Astrocyte (in vitro differentiated cells and primary cell): ENCODE measurements around the gene INTS6L. TPM values are rescaled to one million over a fixed set of nuclear protein-coding genes. Genes with fewer than 3 reads are reported as not detected.

Experiments
- DNase-seq: peaks from one replicate; pipeline ENCODE4 v3.0.0-alpha.2; 2010; ENCODE audit warnings: low read depth
- FAIRE-seq: peaks from 2 replicates; lab custom pipeline; 2011; peaks lifted over from hg19 to GRCh38; lab: Jason Lieb, UNC
- H2AFZ ChIP-seq: 2 replicates; pipeline ENCODE4 v1.6.0; 2012; ENCODE audit warnings: low read depth, low read length, inconsistent platforms
- H3K27ac ChIP-seq: 2 replicates; pipeline ENCODE4 v1.5.1; 2011; ENCODE audit warnings: low read depth, low read length, inconsistent platforms
- H3K27me3 ChIP-seq: 2 replicates; pipeline ENCODE4 v1.6.0; 2011; ENCODE audit warnings: low read length, inconsistent platforms; ENCODE audit not compliant: insufficient read depth
- H3K36me3 ChIP-seq: 2 replicates; pipeline ENCODE4 v1.5.1; 2011; ENCODE audit warnings: low read length, inconsistent platforms; ENCODE audit not compliant: insufficient read depth
- H3K4me1 ChIP-seq: 2 replicates; pipeline ENCODE4 v1.5.1; 2011; ENCODE audit warnings: low read length, inconsistent platforms; ENCODE audit not compliant: insufficient read depth
- H3K4me2 ChIP-seq: 2 replicates; pipeline ENCODE4 v1.6.0; 2012; ENCODE audit warnings: low read length, inconsistent platforms
- H3K4me3 ChIP-seq: 2 replicates; pipeline ENCODE4 v1.5.1; 2011; ENCODE audit warnings: low read depth, mild to moderate bottlenecking, low read length, inconsistent platforms; ENCODE audit not compliant: insufficient read depth
- H3K79me2 ChIP-seq: 2 replicates; pipeline ENCODE4 v1.6.0; 2012; ENCODE audit warnings: mild to moderate bottlenecking, low read length, inconsistent platforms; ENCODE audit not compliant: insufficient read depth
- H3K9ac ChIP-seq: 2 replicates; pipeline ENCODE4 v1.6.0; 2012; ENCODE audit warnings: mild to moderate bottlenecking, low read length, inconsistent platforms
- H3K9me3 ChIP-seq: 2 replicates; pipeline ENCODE4 v1.5.1; 2012; ENCODE audit warnings: low read depth, mild to moderate bottlenecking, low read length, inconsistent platforms; ENCODE audit not compliant: insufficient read depth
- H4K20me1 ChIP-seq: 2 replicates; pipeline ENCODE4 v1.6.0; 2012; ENCODE audit warnings: low read length, inconsistent platforms; ENCODE audit not compliant: insufficient read depth
- H3K27ac Mint-ChIP-seq: one replicate; pipeline ENCODE4 v1.8.0; 2021; ENCODE audit warnings: mild to moderate bottlenecking, mixed read lengths; ENCODE audit not compliant: unreplicated experiment
- H3K27me3 Mint-ChIP-seq: one replicate; pipeline ENCODE4 v1.8.0; 2021; ENCODE audit warnings: low read depth, mixed read lengths; ENCODE audit not compliant: unreplicated experiment
- H3K36me3 Mint-ChIP-seq: one replicate; pipeline ENCODE4 v1.8.0; 2021; ENCODE audit warnings: low read depth, mixed read lengths; ENCODE audit not compliant: unreplicated experiment
- H3K4me1 Mint-ChIP-seq: one replicate; pipeline ENCODE4 v1.8.0; 2021; ENCODE audit warnings: low read depth, mixed read lengths; ENCODE audit not compliant: unreplicated experiment
- H3K4me3 Mint-ChIP-seq: one replicate; pipeline ENCODE4 v1.8.0; 2021; ENCODE audit warnings: mild to moderate bottlenecking, moderate library complexity, mixed read lengths; ENCODE audit not compliant: unreplicated experiment
- H3K9me3 Mint-ChIP-seq: one replicate; pipeline ENCODE4 v1.8.0; 2021; ENCODE audit warnings: mild to moderate bottlenecking, mixed read lengths; ENCODE audit not compliant: unreplicated experiment
- EZH2 ChIP-seq: IDR thresholded peaks from 2 replicates; pipeline ENCODE4 v1.6.1; 2012; ENCODE audit warnings: mild to moderate bottlenecking, low read length, inconsistent platforms; ENCODE audit not compliant: insufficient read depth
- total RNA-seq: library from RNA; stranded (reverse); gene quantifications from 2 replicates; pipeline ENCODE4 v1.2.1, GENCODE V29; 2021
- TF ChIP-seq, protein P1 (sequence below): IDR thresholded peaks from 2 replicates; pipeline ENCODE4 v1.5.1; 2011; ENCODE audit warnings: low read depth, mild to moderate bottlenecking, inconsistent platforms, low read length, moderate library complexity; ENCODE audit not compliant: insufficient read depth

The INTS6L gene
- total RNA-seq, 1 donor from 2014 or later: 7.5 TPM

DNA sequence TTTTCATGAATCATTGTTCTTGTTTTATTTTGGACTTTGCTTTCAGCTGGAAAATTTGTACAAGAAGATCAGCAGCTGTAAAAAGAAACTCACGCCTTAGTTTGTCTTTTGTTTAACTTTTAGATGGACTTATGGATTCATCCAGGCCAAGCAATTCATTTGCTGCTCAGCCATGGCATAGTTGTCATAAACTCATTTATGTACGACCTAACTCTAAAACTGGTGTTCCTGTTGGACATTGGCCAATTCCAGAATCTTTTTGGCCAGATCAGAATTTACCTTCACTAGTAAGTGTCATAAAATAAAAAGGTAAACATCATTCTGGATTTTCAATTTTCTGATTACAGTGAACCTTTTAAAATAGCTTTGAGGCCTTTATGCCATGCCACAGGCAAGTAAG lies 29.1 kb downstream of the INTS6L start:
- Mint-ChIP-seq H3K9me3 (no peaks in the 10 kb centered on the region), H3K4me3 (no peak overlapping the region), H3K27me3 (no peaks in the 10 kb centered on the region), H3K4me1 (no peaks in the 10 kb centered on the region), H3K36me3 (no peaks in the 10 kb centered on the region), H3K27ac (no peak overlapping the region)
- Histone ChIP-seq H3K4me3 (no peak overlapping the region), H3K4me2 (no peak overlapping the region), H3K9me3 (no peaks in the 10 kb centered on the region), H3K9ac (no peak overlapping the region), H3K27ac (no peak overlapping the region), H2AFZ (no peak overlapping the region), H3K27me3 (no peaks in the 10 kb centered on the region), H3K36me3 (no peaks in the 10 kb centered on the region), H3K79me2 (no peaks in the 10 kb centered on the region), H3K4me1 (no peaks in the 10 kb centered on the region), H4K20me1 (no peaks in the 10 kb centered on the region)
- no peak for TF ChIP-seq EZH2
- TF ChIP-seq, protein P1, sequence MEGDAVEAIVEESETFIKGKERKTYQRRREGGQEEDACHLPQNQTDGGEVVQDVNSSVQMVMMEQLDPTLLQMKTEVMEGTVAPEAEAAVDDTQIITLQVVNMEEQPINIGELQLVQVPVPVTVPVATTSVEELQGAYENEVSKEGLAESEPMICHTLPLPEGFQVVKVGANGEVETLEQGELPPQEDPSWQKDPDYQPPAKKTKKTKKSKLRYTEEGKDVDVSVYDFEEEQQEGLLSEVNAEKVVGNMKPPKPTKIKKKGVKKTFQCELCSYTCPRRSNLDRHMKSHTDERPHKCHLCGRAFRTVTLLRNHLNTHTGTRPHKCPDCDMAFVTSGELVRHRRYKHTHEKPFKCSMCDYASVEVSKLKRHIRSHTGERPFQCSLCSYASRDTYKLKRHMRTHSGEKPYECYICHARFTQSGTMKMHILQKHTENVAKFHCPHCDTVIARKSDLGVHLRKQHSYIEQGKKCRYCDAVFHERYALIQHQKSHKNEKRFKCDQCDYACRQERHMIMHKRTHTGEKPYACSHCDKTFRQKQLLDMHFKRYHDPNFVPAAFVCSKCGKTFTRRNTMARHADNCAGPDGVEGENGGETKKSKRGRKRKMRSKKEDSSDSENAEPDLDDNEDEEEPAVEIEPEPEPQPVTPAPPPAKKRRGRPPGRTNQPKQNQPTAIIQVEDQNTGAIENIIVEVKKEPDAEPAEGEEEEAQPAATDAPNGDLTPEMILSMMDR: no peak
- FAIRE-seq (peak; percentile 99), DNase-seq (no peak)

DNA sequence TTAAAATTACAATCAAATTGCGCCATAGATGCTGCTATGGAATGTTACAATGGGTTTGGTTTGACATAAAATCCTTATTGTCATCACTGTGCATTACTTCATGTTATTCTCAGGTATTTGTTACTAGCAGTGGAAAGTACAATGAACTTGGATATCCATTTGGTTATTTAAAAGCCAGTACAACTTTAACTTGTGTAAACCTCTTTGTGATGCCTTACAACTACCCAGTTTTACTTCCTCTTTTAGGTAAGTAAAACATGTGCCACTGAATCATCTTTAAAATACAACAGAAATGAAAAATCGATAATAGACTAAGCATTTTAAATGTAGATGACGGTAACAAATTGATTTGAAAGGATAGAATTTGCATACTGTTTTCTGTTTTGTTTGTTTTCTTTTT lies 35.6 kb downstream of the INTS6L start:
- H3K27me3 ChIP-seq: no peaks in the 10 kb centered on the region
- no peak overlapping the region for H3K9ac ChIP-seq
- no peaks in the 10 kb centered on the region for H3K9me3 Mint-ChIP-seq
- no peak for DNase-seq
- H3K4me3 ChIP-seq: no peak overlapping the region
- H4K20me1 ChIP-seq: no peaks in the 10 kb centered on the region
- peak; percentile 90 for FAIRE-seq
- H3K27ac ChIP-seq: no peak overlapping the region
- TF ChIP-seq EZH2: no peak
- TF ChIP-seq, protein P1: no peak
- no peak overlapping the region for H3K27ac Mint-ChIP-seq
- no peak overlapping the region for H3K4me2 ChIP-seq
- no peaks in the 10 kb centered on the region for H3K4me1 Mint-ChIP-seq
- no peaks in the 10 kb centered on the region for H3K9me3 ChIP-seq
- H2AFZ ChIP-seq: no peak overlapping the region
- no peak overlapping the region for H3K4me3 Mint-ChIP-seq
- no peaks in the 10 kb centered on the region for H3K4me1 ChIP-seq
- no peaks in the 10 kb centered on the region for H3K36me3 Mint-ChIP-seq
- H3K79me2 ChIP-seq: no peaks in the 10 kb centered on the region
- no peaks in the 10 kb centered on the region for H3K36me3 ChIP-seq
- no peaks in the 10 kb centered on the region for H3K27me3 Mint-ChIP-seq

DNA sequence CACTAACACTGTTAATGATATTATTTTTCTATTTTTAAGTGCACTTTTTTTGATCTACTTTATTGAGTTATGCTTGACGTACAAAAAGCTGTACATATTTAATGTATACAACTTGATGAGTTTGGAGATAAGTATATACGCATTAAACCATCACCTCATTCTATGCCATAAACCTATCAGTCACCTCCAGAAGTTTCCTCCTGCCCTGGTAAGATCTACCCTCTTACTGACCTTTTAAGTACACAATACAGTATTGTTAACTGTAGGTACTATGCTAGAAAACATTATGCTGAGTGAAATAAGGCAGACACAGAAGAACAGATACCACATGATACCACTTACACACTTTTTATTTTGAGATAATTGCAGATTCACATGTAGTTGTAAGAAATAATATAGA lies 36.9 kb downstream of the INTS6L start:
- no peaks in the 10 kb centered on the region for H3K36me3 ChIP-seq

More for the DNA sequence above, 36.9 kb downstream of the INTS6L start:
- no peaks in the 10 kb centered on the region for H3K36me3 Mint-ChIP-seq
- no peaks in the 10 kb centered on the region for H4K20me1 ChIP-seq
- H3K4me1 ChIP-seq: no peaks in the 10 kb centered on the region
- H3K27me3 ChIP-seq: no peaks in the 10 kb centered on the region
- DNase-seq (no peak), FAIRE-seq (no peak)
- no peak overlapping the region for H3K4me2 ChIP-seq
- no peaks in the 10 kb centered on the region for H3K79me2 ChIP-seq
- H2AFZ ChIP-seq: no peak overlapping the region
- no peaks in the 10 kb centered on the region for H3K9me3 Mint-ChIP-seq
- TF ChIP-seq, protein P1: no peak
- TF ChIP-seq EZH2: no peak
- no peak overlapping the region for H3K4me3 Mint-ChIP-seq
- no peak overlapping the region for H3K9ac ChIP-seq
- no peaks in the 10 kb centered on the region for H3K4me1 Mint-ChIP-seq
- no peak overlapping the region for H3K27ac Mint-ChIP-seq
- H3K4me3 ChIP-seq: no peak overlapping the region
- no peaks in the 10 kb centered on the region for H3K9me3 ChIP-seq
- H3K27me3 Mint-ChIP-seq: no peaks in the 10 kb centered on the region
- no peak overlapping the region for H3K27ac ChIP-seq
